Measurements from ENCODE around the gene JMJD6. TPM values are rescaled to one million over a fixed set of nuclear protein-coding genes. Genes with fewer than 3 reads are reported as not detected.

The JMJD6 gene
- total and polyA plus RNA-seq, 8 donors: 9.3 to 47.3 (median 23.0) TPM

- 79 to 92% (median 82%) methylated on average over 3 of the region's 3 CpGs for WGBS, 5 donors
- peak overlapping the region; percentile 57 to 93 (median 92) for H3K27ac ChIP-seq
- no peaks in the 10 kb centered on the region for H3K27me3 ChIP-seq
- peaks cover 14 to 46% (median 31%) of the 10 kb centered on the region in 4 donors for H3K4me1 ChIP-seq
- no peak for DNase-seq
- intact Hi-C loops (cut with DNase I; ENCODE audit: low total_unique reads): no loop called here
- H3K36me3 ChIP-seq: peaks cover 0 to 22% (median 9%) of the 10 kb centered on the region in 4 donors
- H3K4me3 ChIP-seq: peak overlapping the region in 1 of 4 donors; percentile 63
- no peaks in the 10 kb centered on the region for H3K9me3 ChIP-seq
- TF ChIP-seq EP300 (IDR thresholded peaks at IDR 0.05) (no peak), POLR2AphosphoS5 (IDR thresholded peaks at IDR 0.05) (no peak), POLR2A (IDR thresholded peaks at IDR 0.05) (no peak), CTCF (IDR thresholded peaks at IDR 0.05) (no peak)
Observed at GRCh38 chr17:76672892-76673291, 53.5 kb downstream of the JMJD6 start.

- Histone ChIP-seq H3K36me3 (peaks cover 0 to 17% (median 5%) of the 10 kb centered on the region in 4 donors), H3K9me3 (no peaks in the 10 kb centered on the region), H3K4me3 (peak overlapping the region; percentile 57 to 63 (median 62)), H3K4me1 (peaks cover 14 to 47% (median 30%) of the 10 kb centered on the region in 4 donors), H3K27ac (peak overlapping the region; percentile 91 to 95 (median 92)), H3K27me3 (no peaks in the 10 kb centered on the region)
- peak in 1 of 2 donors; percentile 72 for DNase-seq
- TF ChIP-seq POLR2AphosphoS5 (IDR thresholded peaks at IDR 0.05): peak in 1 of 3 donors; percentile 26
- no peak for TF ChIP-seq EP300 (IDR thresholded peaks at IDR 0.05)
- TF ChIP-seq POLR2A (IDR thresholded peaks at IDR 0.05): no peak
- no peak for TF ChIP-seq CTCF (IDR thresholded peaks at IDR 0.05)
- intact Hi-C loops (cut with DNase I; ENCODE audit: low total_unique reads): no loop called here
- WGBS, 5 donors: 21 to 32% (median 25%) methylated on average over 13 of the region's 13 CpGs
Observed at GRCh38 chr17:76672270-76672851, 54.0 kb downstream of the JMJD6 start.

GRCh38 chr17:76671912-76672262, 54.5 kb downstream of the JMJD6 start:
- no peaks in the 10 kb centered on the region for H3K9me3 ChIP-seq
- peaks cover 0 to 12% (median 3%) of the 10 kb centered on the region in 4 donors for H3K36me3 ChIP-seq
- H3K4me3 ChIP-seq: peak overlapping the region; percentile 57 to 63 (median 62)
- TF ChIP-seq POLR2A (IDR thresholded peaks at IDR 0.05) (peak in 2 of 4 donors; percentile 38 to 63), POLR2AphosphoS5 (IDR thresholded peaks at IDR 0.05) (peak in 1 of 3 donors; percentile 2), CTCF (IDR thresholded peaks at IDR 0.05) (peak in 1 of 7 experiments; percentile 25), EP300 (IDR thresholded peaks at IDR 0.05) (no peak)
- WGBS, 5 donors: 0 to 1% (median 1%) methylated on average over 19 of the region's 19 CpGs
- H3K27ac ChIP-seq: peak overlapping the region; percentile 91 to 95 (median 92)
- no peak for DNase-seq
- intact Hi-C loops (cut with DNase I; ENCODE audit: low total_unique reads): no loop called here
- H3K27me3 ChIP-seq: no peaks in the 10 kb centered on the region
- H3K4me1 ChIP-seq: peaks cover 14 to 47% (median 30%) of the 10 kb centered on the region in 4 donors

- intact Hi-C loops (cut with DNase I; ENCODE audit: low total_unique reads): no loop called here
- peak; percentile 100 for DNase-seq
- Histone ChIP-seq H3K4me1 (peaks cover 14 to 47% (median 30%) of the 10 kb centered on the region in 4 donors), H3K4me3 (peak overlapping the region; percentile 57 to 63 (median 62)), H3K36me3 (peaks cover 0 to 6% (median 2%) of the 10 kb centered on the region in 4 donors), H3K27ac (peak overlapping the region; percentile 91 to 95 (median 92)), H3K27me3 (no peaks in the 10 kb centered on the region), H3K9me3 (no peaks in the 10 kb centered on the region)
- peak; percentile 50 to 85 (median 62) for TF ChIP-seq POLR2AphosphoS5 (IDR thresholded peaks at IDR 0.05)
- TF ChIP-seq POLR2A (IDR thresholded peaks at IDR 0.05): peak in 1 of 4 donors; percentile 19
- TF ChIP-seq CTCF (IDR thresholded peaks at IDR 0.05): no peak
- WGBS, 5 donors: 8 to 11% (median 10%) methylated on average over 24 to 32 of the region's 32 CpGs
Observed at GRCh38 chr17:76671123-76671911, 55.1 kb downstream of the JMJD6 start.
